Epithelial cell of proximal tubule (primary cell): ENCODE results near the gene SLC10A6. TPM values are rescaled to one million over a fixed set of nuclear protein-coding genes. Genes with fewer than 3 reads are reported as not detected.

Source experiments
- DNase-seq: peaks from one replicate; pipeline ENCODE4 v3.0.0-alpha.2; 2011; ENCODE audit warnings: low read depth
- H3K4me3 ChIP-seq: 2 replicates; pipeline ENCODE4 v1.5.1; 2011; ENCODE audit warnings: low read depth, mild to moderate bottlenecking, low read length
- total RNA-seq: library from RNA; depleted of rRNA; stranded (reverse); fragments of >200 nt; gene quantifications from 2 replicates; pipeline ENCODE4 v1.2.3, GENCODE V29; 2015
- TF ChIP-seq, protein P1 (sequence below): conservative IDR thresholded peaks from 2 replicates; pipeline ENCODE4 v1.5.1; 2012; ENCODE audit warnings: low read depth, mild to moderate bottlenecking, low read length

SLC10A6 gene
- total RNA-seq, 1 donor from 2014 or later: not detected

- DNase-seq: no peak
- TF ChIP-seq, protein P1, sequence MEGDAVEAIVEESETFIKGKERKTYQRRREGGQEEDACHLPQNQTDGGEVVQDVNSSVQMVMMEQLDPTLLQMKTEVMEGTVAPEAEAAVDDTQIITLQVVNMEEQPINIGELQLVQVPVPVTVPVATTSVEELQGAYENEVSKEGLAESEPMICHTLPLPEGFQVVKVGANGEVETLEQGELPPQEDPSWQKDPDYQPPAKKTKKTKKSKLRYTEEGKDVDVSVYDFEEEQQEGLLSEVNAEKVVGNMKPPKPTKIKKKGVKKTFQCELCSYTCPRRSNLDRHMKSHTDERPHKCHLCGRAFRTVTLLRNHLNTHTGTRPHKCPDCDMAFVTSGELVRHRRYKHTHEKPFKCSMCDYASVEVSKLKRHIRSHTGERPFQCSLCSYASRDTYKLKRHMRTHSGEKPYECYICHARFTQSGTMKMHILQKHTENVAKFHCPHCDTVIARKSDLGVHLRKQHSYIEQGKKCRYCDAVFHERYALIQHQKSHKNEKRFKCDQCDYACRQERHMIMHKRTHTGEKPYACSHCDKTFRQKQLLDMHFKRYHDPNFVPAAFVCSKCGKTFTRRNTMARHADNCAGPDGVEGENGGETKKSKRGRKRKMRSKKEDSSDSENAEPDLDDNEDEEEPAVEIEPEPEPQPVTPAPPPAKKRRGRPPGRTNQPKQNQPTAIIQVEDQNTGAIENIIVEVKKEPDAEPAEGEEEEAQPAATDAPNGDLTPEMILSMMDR: no peak
- H3K4me3 ChIP-seq: no peak overlapping the region
Measured at GRCh38 chr4:86847571-86847970, 1.6 kb downstream of the SLC10A6 start.

DNA sequence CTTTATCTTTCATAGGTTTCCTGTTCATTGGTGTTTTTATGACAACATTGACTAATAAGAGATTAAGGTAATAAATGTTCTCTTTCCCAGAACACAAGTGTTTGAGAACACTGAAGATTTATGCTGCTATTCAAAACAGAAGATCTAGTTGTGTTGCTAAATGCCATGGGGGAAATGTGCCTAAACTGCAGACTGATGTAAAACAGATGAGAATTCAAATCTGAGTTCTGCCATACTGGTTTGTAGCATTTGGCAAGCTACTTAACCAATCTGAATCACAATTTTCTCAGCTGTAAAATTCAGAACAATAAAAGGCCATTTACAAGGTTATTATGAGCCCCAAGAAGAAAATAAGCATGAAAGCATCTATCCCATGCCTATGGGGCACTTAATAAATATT lies 2.3 kb downstream of the SLC10A6 start:
- no peak for DNase-seq
- TF ChIP-seq, protein P1: no peak
- H3K4me3 ChIP-seq: no peak overlapping the region

DNA sequence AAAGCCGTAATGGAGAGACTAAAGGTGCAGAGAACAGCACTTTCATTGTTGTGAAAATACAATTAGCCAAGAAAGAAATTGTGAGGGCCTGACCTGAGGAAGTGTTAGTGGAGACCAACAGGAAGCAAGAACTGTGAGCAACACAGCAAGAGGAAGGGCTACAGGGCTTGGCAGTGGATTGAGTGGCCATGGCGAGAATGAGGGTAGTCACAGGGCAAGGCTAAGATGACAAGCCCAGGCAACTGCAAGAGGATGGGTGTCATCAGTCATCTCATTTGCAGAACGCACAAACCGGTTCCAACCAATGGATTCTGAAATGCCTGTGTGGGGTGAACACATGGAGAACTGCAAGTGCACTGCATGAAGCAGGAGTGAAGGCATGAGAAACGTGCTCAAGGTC lies 3.6 kb downstream of the SLC10A6 start:
- TF ChIP-seq, protein P1: no peak
- DNase-seq: no peak
- H3K4me3 ChIP-seq: no peak overlapping the region

GRCh38 chr4:86841309-86841708 lies 7.9 kb downstream of the SLC10A6 start:
- no peak overlapping the region for H3K4me3 ChIP-seq
- TF ChIP-seq, protein P1: no peak
- no peak for DNase-seq

DNA sequence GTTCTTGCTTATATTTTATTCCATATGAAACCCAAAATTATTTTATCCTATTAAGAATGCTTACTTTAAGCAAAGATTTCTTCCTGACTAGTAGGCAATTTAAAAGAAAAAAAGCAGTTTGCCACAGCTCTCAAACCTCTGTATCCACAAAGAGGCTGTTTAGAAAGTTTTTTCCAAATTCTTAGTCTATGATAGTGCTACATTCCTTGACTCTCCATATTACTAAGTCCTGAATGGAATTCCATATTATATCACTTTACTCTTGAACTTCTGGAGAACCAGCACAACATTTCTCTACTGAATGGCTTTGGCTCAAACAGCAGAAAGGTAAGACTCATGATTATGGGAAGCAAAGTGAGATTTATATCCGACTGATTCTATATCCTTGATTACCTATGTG lies 8.3 kb downstream of the SLC10A6 start:
- TF ChIP-seq, protein P1: no peak
- no peak for DNase-seq
- H3K4me3 ChIP-seq: no peak overlapping the region

- no peak for DNase-seq
- TF ChIP-seq, protein P1: no peak
- H3K4me3 ChIP-seq: no peak overlapping the region
Measured at GRCh38 chr4:86837691-86838503, 11.3 kb downstream of the SLC10A6 start.

DNA sequence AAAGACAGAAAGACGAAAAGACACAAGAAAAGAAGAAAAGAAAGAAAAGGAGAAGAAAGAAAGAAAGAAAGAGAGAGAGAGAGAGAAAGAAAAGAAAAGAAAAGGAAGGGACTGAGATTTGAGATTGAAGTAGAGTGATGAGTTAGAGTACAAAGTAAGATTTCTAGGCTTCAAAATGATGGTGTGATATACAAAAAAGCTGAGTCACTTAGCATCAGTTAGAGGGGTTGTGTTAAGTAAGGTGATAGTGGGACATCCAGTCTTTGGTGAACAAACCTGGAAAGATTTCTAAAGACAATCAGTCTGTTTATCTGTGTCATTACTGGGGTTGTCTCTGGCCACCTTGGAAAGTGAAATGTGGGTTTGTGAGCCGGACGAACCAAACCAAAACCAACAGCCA lies 13.5 kb downstream of the SLC10A6 start:
- TF ChIP-seq, protein P1: no peak
- no peak overlapping the region for H3K4me3 ChIP-seq
- no peak for DNase-seq
